H7 (cell line): ENCODE measurements around the gene SPECC1. TPM values are rescaled to one million over a fixed set of nuclear protein-coding genes. Genes with fewer than 3 reads are reported as not detected.
"Not testable (repeated sequence)": the region's sequence is repeated elsewhere in the genome, so short reads cannot be mapped to it uniquely, and the experiment has no call there.

ENCODE experiments used
- DNase-seq: peaks from one replicate; pipeline ENCODE4 v3.0.0; 2012
- H3K27me3 ChIP-seq: 2 replicates; pipeline ENCODE4 v1.6.0; 2011; ENCODE audit warnings: mild to moderate bottlenecking, low read length; ENCODE audit not compliant: control insufficient read depth, insufficient read depth
- H3K36me3 ChIP-seq: replicated peaks from 2 replicates; pipeline ENCODE4 v1.5.1; 2011; ENCODE audit warnings: low read length; ENCODE audit not compliant: control insufficient read depth, insufficient read depth
- H3K4me3 ChIP-seq: 2 replicates; pipeline ENCODE4 v1.5.1; 2011; ENCODE audit warnings: low read depth, mild to moderate bottlenecking, control low read depth, low read length, moderate library complexity; ENCODE audit not compliant: insufficient read depth
- total RNA-seq: library from RNA; depleted of rRNA; stranded (reverse); fragments of >200 nt; shearing (Covaris generic); gene quantifications from 2 replicates; pipeline ENCODE4 v1.2.3, GENCODE V29; 2014

Gene SPECC1
- total RNA-seq, 1 experiment from 2014 or later, result 54.1 TPM

DNA sequence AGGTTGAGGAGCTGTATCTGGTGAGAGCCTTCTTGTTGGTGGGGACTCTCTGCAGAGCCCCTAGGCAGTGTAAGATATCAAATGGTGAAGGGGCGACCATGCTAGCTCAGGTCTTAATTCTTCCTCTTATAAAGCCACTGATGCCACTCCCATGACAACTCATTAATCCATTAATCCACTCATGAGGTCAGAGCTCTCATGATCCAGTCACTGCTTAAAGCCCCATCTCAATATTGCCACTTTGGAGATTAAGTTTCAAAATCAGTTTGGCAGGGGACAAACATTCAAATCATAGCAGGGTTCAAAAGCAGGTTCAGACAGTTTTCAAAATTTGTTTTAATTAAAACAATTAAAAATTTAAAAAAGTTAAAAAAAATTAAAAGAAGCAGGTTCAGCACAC lies 13.1 kb upstream of the SPECC1 start:
- no peak for DNase-seq
- Histone ChIP-seq H3K4me3 (no peak overlapping the region), H3K27me3 (no peaks in the 10 kb centered on the region), H3K36me3 (no peaks in the 10 kb centered on the region)

DNA sequence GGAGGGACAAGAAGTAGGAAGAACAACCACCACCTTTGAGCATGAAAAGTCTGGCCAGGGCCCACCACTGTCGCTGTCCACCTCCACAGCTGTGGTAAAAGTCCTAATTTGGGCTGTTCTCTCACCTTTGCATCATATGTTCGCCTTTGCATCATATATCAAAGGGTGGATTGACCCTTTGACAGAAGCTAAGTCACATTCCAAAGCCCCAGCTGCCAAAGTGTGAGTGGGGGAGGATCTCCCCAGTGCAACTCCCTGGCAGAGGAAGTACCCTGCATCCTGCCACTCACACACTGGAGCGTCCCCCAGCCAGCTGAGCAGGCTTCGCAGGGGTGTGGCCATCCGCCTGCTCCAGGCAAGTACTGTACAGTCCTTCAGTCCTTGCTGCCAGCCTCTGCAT lies 12.7 kb upstream of the SPECC1 start:
- peak; percentile 58 for DNase-seq
- Histone ChIP-seq H3K36me3 (no peaks in the 10 kb centered on the region), H3K4me3 (no peak overlapping the region), H3K27me3 (no peaks in the 10 kb centered on the region)

DNA sequence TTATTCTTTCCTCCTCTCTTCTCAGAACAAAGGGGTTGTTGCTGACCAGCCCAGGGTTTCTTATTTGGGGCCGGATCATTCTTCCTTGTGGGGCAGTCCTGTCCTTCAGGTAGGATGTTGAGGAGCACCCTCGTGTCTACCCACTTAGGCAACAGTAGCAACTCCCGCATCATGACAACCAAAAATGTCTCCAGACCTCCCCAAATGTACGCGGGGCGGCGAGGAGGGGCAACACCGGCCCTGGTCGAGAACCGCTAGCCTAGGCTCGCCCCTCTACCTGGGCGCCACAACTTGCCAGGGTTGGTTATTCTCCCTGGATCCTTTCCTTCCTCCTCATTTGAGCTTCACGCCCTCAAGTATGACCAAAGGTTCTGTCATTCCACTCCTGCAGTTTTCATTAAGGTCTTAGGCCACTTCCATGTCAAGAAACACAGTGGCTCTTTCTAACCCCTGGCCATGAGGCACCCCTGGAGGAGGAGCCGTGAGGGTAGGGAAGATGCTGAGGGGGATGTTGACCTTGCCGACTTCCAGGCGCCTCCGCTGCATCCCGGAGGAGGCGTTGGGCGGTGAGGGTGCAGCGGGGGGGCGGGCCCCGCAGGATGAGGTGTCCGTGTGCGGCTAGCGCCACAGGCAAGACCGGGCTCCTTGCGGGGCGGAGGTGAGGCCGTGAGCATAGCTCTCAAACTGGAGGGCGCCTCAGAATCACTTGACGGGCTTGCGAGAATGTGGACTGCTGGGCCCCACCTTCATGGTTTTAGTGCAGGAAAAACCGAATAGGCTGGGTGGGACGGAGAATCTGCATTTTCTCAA lies 712 bp upstream of the SPECC1 start:
- DNase-seq, result peak; percentile 79
- Histone ChIP-seq H3K4me3 (peak overlapping the region; percentile 66), H3K36me3 (no peaks in the 10 kb centered on the region), H3K27me3 (peaks cover 35% of the 10 kb centered on the region)

DNA sequence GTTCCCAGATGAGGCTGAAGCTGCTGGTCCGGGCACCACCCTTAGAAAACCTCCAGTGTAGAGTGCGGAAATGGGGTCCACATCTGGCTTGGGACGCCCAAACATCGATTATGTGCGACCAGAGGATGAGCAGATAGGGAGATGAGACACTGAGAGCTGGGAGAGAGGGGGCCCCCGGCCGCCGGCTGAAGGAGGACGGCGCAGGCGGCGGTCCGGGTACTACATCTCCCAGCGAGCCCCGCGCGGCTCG lies 182 bp upstream of the SPECC1 start:
- Histone ChIP-seq H3K36me3 (no peaks in the 10 kb centered on the region), H3K27me3 (peaks cover 35% of the 10 kb centered on the region), H3K4me3 (peak overlapping the region; percentile 66)
- DNase-seq, result no peak

DNA sequence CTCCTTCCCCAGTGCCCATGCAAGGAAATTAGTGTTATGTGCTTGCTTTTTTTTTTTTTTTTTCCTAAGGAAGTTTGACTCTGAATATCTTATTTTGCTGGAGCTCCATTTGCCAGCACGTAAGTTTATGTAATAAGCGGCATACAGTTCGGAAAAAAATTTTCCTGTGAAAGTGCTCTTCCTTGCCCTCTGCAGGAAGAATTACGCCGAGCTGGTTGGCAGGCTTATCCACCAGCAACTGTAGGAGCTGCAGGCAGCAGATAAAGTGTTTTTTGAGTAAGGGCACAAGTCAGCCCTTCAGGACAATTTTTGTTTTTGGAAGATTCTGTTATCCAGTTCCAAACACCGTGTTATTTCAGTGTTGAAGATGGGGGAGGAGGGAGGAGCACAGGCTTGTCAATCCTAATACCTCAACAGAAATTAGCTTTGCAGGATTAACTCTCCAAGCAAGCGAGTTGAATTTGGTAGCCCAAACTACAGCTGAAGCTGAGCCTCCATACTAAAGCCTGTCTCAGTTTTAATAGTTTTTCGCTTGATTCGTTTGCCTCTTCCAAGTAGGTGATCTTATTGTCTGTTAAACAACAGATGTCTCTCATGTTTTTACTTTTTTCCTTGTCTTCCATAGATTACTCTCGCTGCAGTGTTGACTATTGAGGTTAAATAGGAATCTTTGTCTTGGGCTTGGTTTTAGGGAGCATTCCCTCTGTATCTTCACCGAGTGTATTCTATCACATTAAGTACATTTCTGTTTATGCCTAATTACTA lies 1.1 kb downstream of the SPECC1 start:
- Histone ChIP-seq H3K27me3 (peaks cover 35% of the 10 kb centered on the region), H3K4me3 (peak overlapping the region; percentile 58), H3K36me3 (no peaks in the 10 kb centered on the region)
- peak; percentile 52 for DNase-seq

DNA sequence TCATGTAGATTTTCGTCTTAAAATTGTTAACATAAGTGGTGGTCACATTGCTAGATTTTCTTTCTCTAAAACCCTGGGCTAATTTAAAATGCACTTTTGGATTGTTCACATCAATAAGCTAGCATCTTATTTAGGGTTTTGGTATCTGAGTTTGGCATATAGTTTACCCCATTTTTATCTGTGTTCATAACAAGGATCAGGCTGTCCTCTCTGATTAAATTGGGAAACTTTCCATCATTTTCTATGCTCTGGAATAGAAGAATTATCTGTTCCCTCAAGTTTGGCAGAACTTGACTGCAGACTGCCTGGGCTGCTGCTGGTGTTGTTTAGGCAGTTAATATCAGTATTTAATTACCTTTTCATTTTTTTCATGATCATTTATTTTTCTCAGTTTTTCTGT lies 1.8 kb downstream of the SPECC1 start:
- no peak for DNase-seq
- no peak overlapping the region for H3K4me3 ChIP-seq
- peaks cover 35% of the 10 kb centered on the region for H3K27me3 ChIP-seq
- H3K36me3 ChIP-seq, result no peaks in the 10 kb centered on the region

DNA sequence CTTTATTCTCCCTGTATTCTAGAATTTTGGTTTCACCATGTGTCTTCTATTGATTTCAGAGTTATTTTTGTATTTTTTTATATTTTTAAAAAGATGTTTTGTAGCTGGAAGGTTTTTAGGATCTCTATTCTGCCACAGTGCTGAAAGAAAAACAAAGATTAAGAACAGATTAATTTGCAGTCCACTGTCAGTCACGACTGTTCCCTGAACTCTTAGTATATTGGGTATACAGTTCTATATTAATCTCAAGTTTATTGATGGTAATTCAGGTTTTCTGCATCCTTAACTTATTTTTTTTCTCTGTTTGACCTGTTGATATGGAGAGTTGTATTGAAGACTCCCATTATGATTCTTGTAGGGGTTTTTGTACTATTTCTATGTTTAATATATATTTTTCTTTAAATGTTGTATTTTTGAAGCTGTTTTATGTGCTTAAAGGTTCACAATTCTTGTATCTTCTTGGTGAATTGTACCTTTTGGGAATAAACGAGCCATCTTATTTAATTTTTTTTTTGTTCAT lies 2.9 kb downstream of the SPECC1 start:
- DNase-seq, result no peak
- no peaks in the 10 kb centered on the region for H3K36me3 ChIP-seq
- H3K4me3 ChIP-seq, result no peak overlapping the region
- H3K27me3 ChIP-seq, result peaks cover 35% of the 10 kb centered on the region

DNA sequence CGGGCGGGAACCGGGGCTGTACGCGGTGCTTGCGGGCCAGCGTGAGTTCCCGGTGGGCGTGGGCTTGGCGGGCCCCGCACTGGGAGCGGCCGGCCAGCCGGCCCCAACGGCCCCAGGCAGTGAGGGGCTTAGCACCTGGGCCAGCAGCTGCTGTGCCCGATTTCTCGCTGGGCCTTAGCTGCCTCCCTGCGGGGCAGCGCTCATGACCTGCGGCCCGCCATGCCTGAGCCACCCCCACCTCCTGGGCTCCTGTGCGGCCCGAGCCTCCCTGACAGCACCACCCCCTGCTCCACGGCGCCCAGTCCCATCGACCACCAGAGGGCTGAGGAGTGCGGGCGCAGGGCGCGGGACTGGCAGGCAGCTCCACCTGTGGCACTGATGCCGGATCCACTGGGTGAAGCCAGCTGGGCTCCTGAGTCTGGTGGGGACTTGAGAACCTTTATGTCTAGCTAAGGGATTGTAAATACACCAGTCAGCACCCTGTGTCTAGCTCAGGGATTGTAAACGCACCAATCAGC lies 7.4 kb downstream of the SPECC1 start:
- not testable (repeated sequence) for H3K4me3 ChIP-seq, H3K27me3 ChIP-seq, H3K36me3 ChIP-seq, DNase-seq

DNA sequence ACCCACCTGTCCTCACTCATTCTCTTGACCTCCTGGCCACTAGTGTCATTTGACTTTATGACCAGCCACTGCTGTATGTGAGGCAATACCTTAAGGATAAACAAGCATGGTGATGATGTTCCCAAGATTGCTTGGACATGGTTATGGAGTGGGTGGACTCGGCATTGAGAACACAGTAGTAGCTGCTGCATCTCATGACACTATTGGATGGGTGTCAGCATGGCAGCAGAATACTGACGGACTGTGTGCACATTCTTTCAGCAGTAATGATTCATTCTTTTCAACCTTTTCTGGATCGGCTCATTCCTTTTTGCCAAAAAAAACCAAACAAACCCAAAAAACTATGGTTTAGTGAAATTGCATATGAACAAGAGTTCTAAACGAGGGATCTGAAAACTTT lies 13.5 kb downstream of the SPECC1 start:
- no peaks in the 10 kb centered on the region for H3K36me3 ChIP-seq
- DNase-seq, result no peak

DNA sequence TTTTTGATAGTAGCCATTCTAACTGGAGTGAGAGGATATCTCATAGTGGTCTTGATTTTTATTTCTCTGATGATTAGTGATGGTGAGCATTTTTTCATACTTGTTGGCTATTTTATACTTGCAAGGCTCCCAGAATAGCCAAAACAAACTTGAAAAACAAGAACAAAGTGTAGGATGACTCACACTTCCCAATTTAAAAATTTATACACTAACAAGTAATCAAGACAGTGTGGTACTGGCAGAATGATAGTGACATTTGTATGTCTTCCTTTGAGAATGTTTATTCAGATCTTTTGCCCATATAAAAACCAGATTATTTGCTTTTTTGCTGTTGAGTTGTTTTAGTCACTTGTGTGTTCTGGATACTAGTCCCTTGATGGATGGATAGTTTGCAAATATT lies 17.8 kb downstream of the SPECC1 start:
- Histone ChIP-seq H3K27me3 (no peaks in the 10 kb centered on the region), H3K4me3 (no peak overlapping the region), H3K36me3 (no peaks in the 10 kb centered on the region)
- no peak for DNase-seq

More for the DNA sequence above, 13.5 kb downstream of the SPECC1 start:
- H3K27me3 ChIP-seq, result no peaks in the 10 kb centered on the region
- H3K4me3 ChIP-seq, result no peak overlapping the region

DNA sequence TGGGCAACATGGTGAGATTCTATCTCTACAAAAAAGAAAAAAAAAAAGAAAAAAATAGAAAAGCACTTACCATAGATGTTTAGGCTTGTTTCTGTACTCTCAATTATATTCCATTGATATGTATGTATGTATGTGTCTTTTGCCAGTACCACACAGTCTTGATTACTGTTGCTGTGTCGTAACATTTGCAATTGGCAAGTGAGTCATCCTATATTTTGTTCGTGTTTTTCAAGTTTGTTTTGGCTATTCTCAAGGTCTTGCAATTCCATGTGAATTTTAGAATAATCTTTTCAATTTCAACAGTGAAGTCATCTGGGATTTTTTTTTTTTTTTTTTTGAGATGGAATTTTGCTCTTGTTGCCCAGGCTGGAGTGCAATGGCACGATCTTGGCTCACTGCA lies 19.3 kb downstream of the SPECC1 start:
- Histone ChIP-seq H3K27me3 (no peaks in the 10 kb centered on the region), H3K36me3 (no peaks in the 10 kb centered on the region), H3K4me3 (no peak overlapping the region)
- no peak for DNase-seq

DNA sequence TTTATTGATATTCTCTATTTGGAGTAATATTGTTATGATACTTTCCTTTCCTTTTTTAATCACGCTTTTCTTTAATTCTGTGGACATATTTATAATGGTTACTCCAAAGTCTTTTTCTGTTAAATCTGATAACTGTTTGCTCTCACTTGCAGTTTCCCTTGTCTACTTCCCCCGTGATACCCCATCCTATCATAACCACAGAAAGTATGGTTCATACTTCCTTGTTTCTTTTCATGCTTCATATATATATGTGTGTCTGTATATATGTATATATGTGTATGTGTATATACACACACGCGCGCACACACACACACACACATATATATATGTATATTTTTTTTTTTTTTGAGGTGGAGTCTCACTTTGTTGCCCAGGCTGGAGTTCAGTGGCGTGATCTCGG lies 23.5 kb downstream of the SPECC1 start:
- no peaks in the 10 kb centered on the region for H3K36me3 ChIP-seq
- H3K4me3 ChIP-seq, result no peak overlapping the region
- no peaks in the 10 kb centered on the region for H3K27me3 ChIP-seq
- DNase-seq, result no peak

DNA sequence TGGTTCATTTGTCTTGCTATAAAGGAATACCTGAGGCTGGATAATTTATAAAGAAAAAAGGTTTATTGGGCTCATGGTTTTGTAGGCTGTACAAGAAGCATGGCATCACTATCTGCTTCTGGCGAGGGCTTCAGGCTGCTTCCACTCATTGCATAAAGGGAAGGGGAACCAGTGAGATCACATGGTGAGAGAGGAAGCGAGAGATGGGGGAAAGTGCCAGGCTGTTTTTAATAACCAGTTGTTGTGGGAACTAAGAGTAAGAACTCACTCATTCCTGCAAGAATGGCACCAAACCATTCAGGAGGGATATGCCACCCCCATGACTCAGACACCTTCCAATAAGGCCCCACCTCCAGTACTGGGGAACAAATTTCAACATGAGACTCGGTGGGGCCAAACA lies 24.3 kb downstream of the SPECC1 start:
- Histone ChIP-seq H3K36me3 (no peaks in the 10 kb centered on the region), H3K27me3 (no peaks in the 10 kb centered on the region), H3K4me3 (no peak overlapping the region)
- no peak for DNase-seq

DNA sequence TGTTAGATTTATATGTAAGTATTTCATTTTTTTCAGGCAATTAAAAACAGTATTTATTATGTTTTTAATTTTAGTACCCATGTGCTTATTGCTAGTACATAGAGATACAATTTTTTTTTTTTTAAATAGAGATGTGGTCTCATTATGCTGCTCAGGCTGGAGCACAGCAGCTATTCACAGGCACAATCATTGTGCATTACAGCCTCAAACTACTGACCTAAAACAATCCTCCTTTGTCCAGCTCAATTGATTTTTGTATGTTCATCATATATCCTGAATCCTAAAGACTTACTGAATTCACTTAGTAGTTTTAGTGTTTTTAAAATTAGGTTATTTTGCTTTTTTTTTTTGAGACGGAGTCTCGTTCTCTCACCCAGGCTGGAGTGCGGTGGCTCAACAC lies 26.3 kb downstream of the SPECC1 start:
- Histone ChIP-seq H3K27me3 (no peaks in the 10 kb centered on the region), H3K36me3 (no peaks in the 10 kb centered on the region), H3K4me3 (no peak overlapping the region)
- DNase-seq, result no peak

DNA sequence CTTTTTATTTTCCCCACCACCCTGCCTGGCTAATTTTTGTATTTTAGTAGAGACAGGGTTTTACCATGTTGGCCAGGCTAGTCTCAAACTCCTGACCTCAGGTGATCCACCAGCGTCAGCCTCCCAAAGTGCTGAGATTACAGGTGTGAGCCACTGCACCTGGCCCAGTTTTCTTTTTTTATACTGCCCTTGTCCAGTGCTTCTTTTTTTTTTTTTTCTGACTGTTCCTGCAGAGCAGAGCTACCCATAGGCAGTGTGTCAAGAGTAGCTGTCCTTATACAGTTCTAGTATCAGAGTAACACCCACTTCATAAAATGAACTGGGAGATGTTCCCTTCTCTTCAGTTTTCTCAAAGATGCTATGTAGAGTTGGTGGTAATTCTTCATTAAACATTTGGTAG lies 28.1 kb downstream of the SPECC1 start:
- not testable (repeated sequence) for H3K27me3 ChIP-seq, DNase-seq, H3K4me3 ChIP-seq, H3K36me3 ChIP-seq
